Neural cell (in vitro differentiated cells): ENCODE results near the gene ZFR2. TPM values are rescaled to one million over a fixed set of nuclear protein-coding genes. Genes with fewer than 3 reads are reported as not detected.

Experiments used
- H2AFZ ChIP-seq: fragments of 200-600, 300-800 bp; sonication (generic), shearing (Covaris generic); 2 replicates; pipeline ENCODE4 v1.6.0; 2014; ENCODE audit warnings: low read depth, mild to moderate bottlenecking, antibody characterized with exemption, low read length, moderate library complexity
- H3F3A ChIP-seq: fragments of 200-600 bp; shearing (Covaris generic); 2 replicates; pipeline ENCODE4 v1.6.1; 2016; ENCODE audit warnings: mild to moderate bottlenecking, moderate library complexity, mixed read lengths, antibody characterized with exemption, low read length; ENCODE audit not compliant: insufficient read depth, poor library complexity, severe bottlenecking
- H3K27ac ChIP-seq: fragments of 200-600, 300-800 bp; sonication (generic), shearing (Covaris generic); 2 replicates; pipeline ENCODE4 v1.5.1; 2014; ENCODE audit warnings: mild to moderate bottlenecking, low read length, moderate library complexity
- H3K27me3 ChIP-seq: fragments of 300-800, 200-600 bp; sonication (generic), shearing (Covaris generic); 2 replicates; pipeline ENCODE4 v1.6.0; 2014; ENCODE audit warnings: mild to moderate bottlenecking, low read depth, low read length, moderate library complexity; ENCODE audit not compliant: insufficient read depth
- H3K36me3 ChIP-seq: fragments of 300-800, 200-600 bp; sonication (generic), shearing (Covaris generic); 2 replicates; pipeline ENCODE4 v1.5.1; 2014; ENCODE audit warnings: mild to moderate bottlenecking, antibody characterized with exemption, low read length, moderate library complexity; ENCODE audit not compliant: insufficient read depth
- H3K4me2 ChIP-seq: fragments of 300-800, 200-600 bp; sonication (generic), shearing (Covaris generic); 2 replicates; pipeline ENCODE4 v1.6.0; 2014; ENCODE audit warnings: mild to moderate bottlenecking, low read length
- H3K4me3 ChIP-seq: fragments of 300-800, 200-600 bp; sonication (generic), shearing (Covaris generic); 2 replicates; pipeline ENCODE4 v1.5.1; 2014; ENCODE audit warnings: mild to moderate bottlenecking, low read length, moderate library complexity
- H3K79me2 ChIP-seq: fragments of 200-600 bp; shearing (Covaris generic); replicated peaks from 2 replicates; pipeline ENCODE4 v1.6.0; 2014; ENCODE audit warnings: mild to moderate bottlenecking, low read length, moderate library complexity; ENCODE audit not compliant: insufficient read depth
- H3K9ac ChIP-seq: fragments of 300-800, 200-600 bp; sonication (generic), shearing (Covaris generic); 2 replicates; pipeline ENCODE4 v1.6.1; 2016; ENCODE audit warnings: mild to moderate bottlenecking, low read length, mixed read lengths
- H3K9me2 ChIP-seq: fragments of 200-600 bp; shearing (Covaris generic); 2 replicates; pipeline ENCODE4 v1.6.1; 2016; ENCODE audit warnings: mild to moderate bottlenecking, low read length, mixed read lengths; ENCODE audit not compliant: insufficient read depth
- H3K9me3 ChIP-seq: fragments of 200-600, 300-800 bp; sonication (generic), shearing (Covaris generic); 2 replicates; pipeline ENCODE4 v1.6.1; 2016; ENCODE audit warnings: mild to moderate bottlenecking, mixed run types, low read length, moderate library complexity, mixed read lengths
- H4K20me1 ChIP-seq: fragments of 200-600 bp; shearing (Covaris generic); 2 replicates; pipeline ENCODE4 v1.6.1; 2016; ENCODE audit warnings: mild to moderate bottlenecking, mixed run types; ENCODE audit not compliant: insufficient read depth
- EP300 ChIP-seq: fragments of 450-650 bp; conservative IDR thresholded peaks from 2 replicates; pipeline ENCODE4 v1.6.1; 2014; ENCODE audit warnings: antibody characterized with exemption, mild to moderate bottlenecking, moderate library complexity; ENCODE audit not compliant: poor library complexity, severe bottlenecking
- EZH2 ChIP-seq: fragments of 200-600, 300-800 bp; shearing (Covaris generic), sonication (generic); IDR thresholded peaks from 2 replicates; pipeline ENCODE4 v1.6.1; 2014; ENCODE audit warnings: antibody characterized with exemption, low read length, borderline replicate concordance, mild to moderate bottlenecking; ENCODE audit not compliant: insufficient read depth, poor library complexity, severe bottlenecking
- MXI1 ChIP-seq: fragments of 450-650 bp; conservative IDR thresholded peaks from 2 replicates; pipeline ENCODE4 v1.6.1; 2014; ENCODE audit warnings: antibody characterized with exemption, mild to moderate bottlenecking; ENCODE audit not compliant: poor library complexity, severe bottlenecking
- SMC3 ChIP-seq: fragments of 450-650 bp; conservative IDR thresholded peaks from 2 replicates; pipeline ENCODE4 v1.6.1; 2014; ENCODE audit warnings: antibody characterized with exemption, mild to moderate bottlenecking, moderate library complexity; ENCODE audit not compliant: poor library complexity
- polyA plus RNA-seq: library from polyadenylated mRNA; depleted of rRNA; stranded (reverse); fragments of >200 nt; gene quantifications from 2 replicates; pipeline ENCODE4 v1.2.3, GENCODE V29; 2014
- TF ChIP-seq, protein P1 (sequence below): IDR thresholded peaks from 2 replicates; pipeline ENCODE4 v1.6.1; 2012; ENCODE audit warnings: borderline replicate concordance
- TF ChIP-seq, protein P2 (sequence below): fragments of 450-650 bp; IDR thresholded peaks from 2 replicates; pipeline ENCODE4 v1.5.1; 2014; ENCODE audit warnings: antibody characterized with exemption, mild to moderate bottlenecking, moderate library complexity; ENCODE audit not compliant: poor library complexity, severe bottlenecking

Gene ZFR2
- polyA plus RNA-seq, 1 donor from 2014 or later, result 9.0 TPM

DNA sequence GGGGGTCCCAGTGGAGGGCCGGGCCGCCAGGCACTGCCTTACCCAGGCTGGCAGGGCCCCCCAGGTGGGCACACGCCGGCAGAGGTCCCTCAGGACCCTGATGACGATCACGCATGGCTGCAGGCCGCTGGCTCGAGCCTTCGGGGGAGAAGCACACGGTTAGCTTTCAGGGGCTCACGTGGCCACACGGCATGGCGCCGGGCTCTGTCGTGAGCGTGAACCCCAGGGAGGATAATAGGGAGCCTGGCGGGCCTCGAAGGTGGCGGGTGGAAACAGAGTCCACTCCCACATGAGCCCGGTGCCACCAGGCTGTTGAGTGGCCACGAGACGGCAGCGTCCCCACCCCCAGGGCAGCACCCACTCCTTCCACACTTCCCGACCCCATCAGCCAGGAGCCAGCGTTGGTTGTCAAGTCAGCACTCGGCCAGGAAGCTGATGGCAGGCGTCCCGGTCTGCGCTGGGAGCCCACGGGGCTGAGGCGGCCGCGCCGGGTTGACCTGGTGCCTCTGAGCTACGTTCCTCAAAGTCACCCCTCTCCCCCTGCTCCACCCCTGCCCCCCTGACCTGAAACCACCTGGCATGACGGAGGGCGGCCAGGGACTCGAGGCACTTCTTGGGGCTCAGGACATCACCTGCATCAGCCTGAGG, 58.0 kb downstream of the ZFR2 start:
- H3K9me2 ChIP-seq, result no peaks in the 10 kb centered on the region
- no peaks in the 10 kb centered on the region for H4K20me1 ChIP-seq
- H3K79me2 ChIP-seq, result no peaks in the 10 kb centered on the region
- no peaks in the 10 kb centered on the region for H3K27me3 ChIP-seq
- no peak overlapping the region for H3K4me2 ChIP-seq
- no peaks in the 10 kb centered on the region for H3K36me3 ChIP-seq
- H3K9ac ChIP-seq, result no peak overlapping the region
- no peak overlapping the region for H3K4me3 ChIP-seq
- no peaks in the 10 kb centered on the region for H3K9me3 ChIP-seq
- no peak overlapping the region for H3K27ac ChIP-seq
- no peak for TF ChIP-seq EZH2
- no peaks in the 10 kb centered on the region for H3F3A ChIP-seq
- no peak overlapping the region for H2AFZ ChIP-seq

DNA sequence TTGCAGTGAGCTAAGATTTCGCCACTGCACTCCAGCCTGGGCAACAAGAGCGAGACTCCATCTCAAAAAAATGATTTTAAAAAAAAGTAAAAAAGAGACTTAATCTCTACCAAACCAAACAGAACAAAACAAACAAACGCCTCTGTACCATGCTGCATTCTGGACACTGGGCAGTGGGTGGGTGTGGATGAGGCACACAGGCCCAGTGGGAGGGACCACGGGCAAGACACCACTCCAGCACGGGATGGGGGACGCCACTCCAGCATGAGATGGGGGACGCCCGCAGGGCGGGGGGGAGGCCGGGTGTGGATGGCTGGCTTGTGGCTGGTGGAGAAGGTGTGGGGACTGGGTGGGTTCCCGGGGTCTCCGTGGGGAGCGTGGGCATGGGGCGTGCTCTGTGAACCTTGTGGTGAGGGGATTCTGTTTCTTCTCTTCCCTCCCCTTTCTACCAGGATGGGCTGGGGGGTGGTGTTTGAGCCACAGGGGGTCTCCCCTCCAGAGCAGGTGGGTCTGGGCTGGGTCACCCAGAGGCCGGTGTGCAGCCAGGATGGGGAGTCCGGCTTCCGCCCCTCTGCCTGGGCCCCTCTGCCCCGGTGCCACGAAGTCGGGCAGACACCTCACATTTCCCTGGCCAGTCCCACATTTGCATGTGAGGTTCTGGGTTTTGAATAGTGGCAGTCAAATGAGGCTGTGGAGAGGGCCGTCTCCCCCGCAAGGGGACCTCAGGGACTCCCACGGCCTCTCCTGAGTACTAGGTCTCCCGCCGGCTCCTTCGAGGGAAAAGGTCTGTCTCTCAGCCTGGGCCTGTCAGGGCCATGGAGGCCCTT, 58.7 kb downstream of the ZFR2 start:
- Histone ChIP-seq H3K9me3 (no peaks in the 10 kb centered on the region), H3K27me3 (no peaks in the 10 kb centered on the region), H3K9ac (no peak overlapping the region), H3K27ac (no peak overlapping the region), H3K4me3 (no peak overlapping the region), H2AFZ (no peak overlapping the region), H3K9me2 (no peaks in the 10 kb centered on the region), H3K36me3 (no peaks in the 10 kb centered on the region), H3F3A (no peaks in the 10 kb centered on the region), H4K20me1 (no peaks in the 10 kb centered on the region), H3K79me2 (no peaks in the 10 kb centered on the region), H3K4me2 (no peak overlapping the region)
- TF ChIP-seq SMC3, result no peak
- TF ChIP-seq EP300, result no peak
- TF ChIP-seq EZH2, result no peak

DNA sequence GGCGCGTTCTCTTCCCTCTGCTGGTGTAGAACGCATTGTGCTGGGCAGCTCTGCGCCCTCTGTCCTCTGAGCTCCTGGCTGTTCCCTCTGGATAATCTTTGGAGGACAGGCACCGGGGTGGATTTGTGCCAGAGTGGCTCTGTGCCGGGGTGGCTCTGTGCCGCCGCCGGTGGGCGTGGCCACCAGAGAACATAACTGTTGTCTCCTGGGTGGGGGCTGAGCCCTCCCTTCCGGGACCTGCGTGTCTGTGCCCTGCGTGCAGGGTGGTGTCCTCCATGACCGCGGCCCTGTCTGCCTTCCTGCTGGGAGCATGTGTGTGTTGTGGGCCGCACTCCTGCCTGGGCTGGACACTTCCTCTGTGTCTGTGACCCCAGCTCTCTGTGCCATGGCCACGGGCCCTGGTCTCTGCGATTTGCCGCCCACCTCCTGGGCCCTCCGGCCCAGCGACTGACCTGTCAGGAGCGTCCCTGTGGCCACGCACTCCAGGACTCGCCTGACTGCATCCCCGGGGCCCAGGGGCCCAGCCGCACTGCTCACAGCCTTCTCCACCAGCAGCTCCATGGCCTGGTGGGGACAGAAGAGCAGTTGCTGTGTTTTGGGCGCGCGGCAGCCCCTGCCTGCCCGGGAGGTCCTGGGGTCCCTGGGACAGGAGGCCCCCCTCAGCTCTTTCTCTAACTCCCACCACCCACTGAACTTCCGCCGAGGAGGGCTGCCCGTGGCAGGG, 60.3 kb downstream of the ZFR2 start:
- no peak overlapping the region for H3K9ac ChIP-seq
- H3K4me2 ChIP-seq, result no peak overlapping the region
- no peaks in the 10 kb centered on the region for H3F3A ChIP-seq
- H3K9me2 ChIP-seq, result no peaks in the 10 kb centered on the region
- H3K27ac ChIP-seq, result no peak overlapping the region
- H3K27me3 ChIP-seq, result no peaks in the 10 kb centered on the region
- H3K9me3 ChIP-seq, result no peaks in the 10 kb centered on the region
- no peaks in the 10 kb centered on the region for H3K79me2 ChIP-seq
- TF ChIP-seq, protein P1, sequence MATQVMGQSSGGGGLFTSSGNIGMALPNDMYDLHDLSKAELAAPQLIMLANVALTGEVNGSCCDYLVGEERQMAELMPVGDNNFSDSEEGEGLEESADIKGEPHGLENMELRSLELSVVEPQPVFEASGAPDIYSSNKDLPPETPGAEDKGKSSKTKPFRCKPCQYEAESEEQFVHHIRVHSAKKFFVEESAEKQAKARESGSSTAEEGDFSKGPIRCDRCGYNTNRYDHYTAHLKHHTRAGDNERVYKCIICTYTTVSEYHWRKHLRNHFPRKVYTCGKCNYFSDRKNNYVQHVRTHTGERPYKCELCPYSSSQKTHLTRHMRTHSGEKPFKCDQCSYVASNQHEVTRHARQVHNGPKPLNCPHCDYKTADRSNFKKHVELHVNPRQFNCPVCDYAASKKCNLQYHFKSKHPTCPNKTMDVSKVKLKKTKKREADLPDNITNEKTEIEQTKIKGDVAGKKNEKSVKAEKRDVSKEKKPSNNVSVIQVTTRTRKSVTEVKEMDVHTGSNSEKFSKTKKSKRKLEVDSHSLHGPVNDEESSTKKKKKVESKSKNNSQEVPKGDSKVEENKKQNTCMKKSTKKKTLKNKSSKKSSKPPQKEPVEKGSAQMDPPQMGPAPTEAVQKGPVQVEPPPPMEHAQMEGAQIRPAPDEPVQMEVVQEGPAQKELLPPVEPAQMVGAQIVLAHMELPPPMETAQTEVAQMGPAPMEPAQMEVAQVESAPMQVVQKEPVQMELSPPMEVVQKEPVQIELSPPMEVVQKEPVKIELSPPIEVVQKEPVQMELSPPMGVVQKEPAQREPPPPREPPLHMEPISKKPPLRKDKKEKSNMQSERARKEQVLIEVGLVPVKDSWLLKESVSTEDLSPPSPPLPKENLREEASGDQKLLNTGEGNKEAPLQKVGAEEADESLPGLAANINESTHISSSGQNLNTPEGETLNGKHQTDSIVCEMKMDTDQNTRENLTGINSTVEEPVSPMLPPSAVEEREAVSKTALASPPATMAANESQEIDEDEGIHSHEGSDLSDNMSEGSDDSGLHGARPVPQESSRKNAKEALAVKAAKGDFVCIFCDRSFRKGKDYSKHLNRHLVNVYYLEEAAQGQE, result no peak
- TF ChIP-seq MXI1, result no peak
- TF ChIP-seq, protein P2, sequence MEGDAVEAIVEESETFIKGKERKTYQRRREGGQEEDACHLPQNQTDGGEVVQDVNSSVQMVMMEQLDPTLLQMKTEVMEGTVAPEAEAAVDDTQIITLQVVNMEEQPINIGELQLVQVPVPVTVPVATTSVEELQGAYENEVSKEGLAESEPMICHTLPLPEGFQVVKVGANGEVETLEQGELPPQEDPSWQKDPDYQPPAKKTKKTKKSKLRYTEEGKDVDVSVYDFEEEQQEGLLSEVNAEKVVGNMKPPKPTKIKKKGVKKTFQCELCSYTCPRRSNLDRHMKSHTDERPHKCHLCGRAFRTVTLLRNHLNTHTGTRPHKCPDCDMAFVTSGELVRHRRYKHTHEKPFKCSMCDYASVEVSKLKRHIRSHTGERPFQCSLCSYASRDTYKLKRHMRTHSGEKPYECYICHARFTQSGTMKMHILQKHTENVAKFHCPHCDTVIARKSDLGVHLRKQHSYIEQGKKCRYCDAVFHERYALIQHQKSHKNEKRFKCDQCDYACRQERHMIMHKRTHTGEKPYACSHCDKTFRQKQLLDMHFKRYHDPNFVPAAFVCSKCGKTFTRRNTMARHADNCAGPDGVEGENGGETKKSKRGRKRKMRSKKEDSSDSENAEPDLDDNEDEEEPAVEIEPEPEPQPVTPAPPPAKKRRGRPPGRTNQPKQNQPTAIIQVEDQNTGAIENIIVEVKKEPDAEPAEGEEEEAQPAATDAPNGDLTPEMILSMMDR, result no peak
- no peak overlapping the region for H2AFZ ChIP-seq
- H4K20me1 ChIP-seq, result no peaks in the 10 kb centered on the region
- H3K4me3 ChIP-seq, result no peak overlapping the region
- H3K36me3 ChIP-seq, result no peaks in the 10 kb centered on the region
